ENCODE measurements around the gene SLC39A11.
"Not testable (repeated sequence)": the region's sequence is repeated elsewhere in the genome, so short reads cannot be mapped to it uniquely, and the experiment has no call there.

SLC39A11 gene

DNA sequence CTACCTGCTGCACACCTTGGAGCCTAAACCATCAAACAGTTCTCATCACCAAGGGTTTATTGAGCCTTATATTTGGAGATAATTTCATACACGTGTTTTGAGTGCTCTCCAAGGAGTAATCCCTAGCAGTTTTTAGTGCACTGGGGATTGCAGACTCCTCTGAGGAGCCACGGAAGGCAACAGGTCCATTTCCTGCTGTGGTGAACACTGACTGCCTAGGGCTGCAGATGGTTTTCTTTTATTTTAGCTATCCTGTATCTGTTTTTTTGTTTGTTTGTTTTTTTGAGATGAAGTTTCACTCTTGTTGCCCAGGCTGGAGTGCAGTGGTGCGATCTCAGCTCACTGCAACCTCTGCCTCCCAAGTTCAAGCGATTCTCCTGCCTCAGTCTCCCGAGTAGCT is 93.0 kb downstream of the SLC39A11 start:
- not testable (repeated sequence) for DNase-seq

- DNase-seq: peak; percentile 67
These were observed 94.1 kb downstream of the SLC39A11 start for GRCh38 chr17:72998343-72998742.

- DNase-seq: no peak
These were observed 94.9 kb downstream of the SLC39A11 start for GRCh38 chr17:72997559-72997958.

GRCh38 chr17:72996791-72997190 is 95.7 kb downstream of the SLC39A11 start:
- no peak for DNase-seq

GRCh38 chr17:72995008-72995656 is 97.4 kb downstream of the SLC39A11 start:
- DNase-seq: no peak

DNA sequence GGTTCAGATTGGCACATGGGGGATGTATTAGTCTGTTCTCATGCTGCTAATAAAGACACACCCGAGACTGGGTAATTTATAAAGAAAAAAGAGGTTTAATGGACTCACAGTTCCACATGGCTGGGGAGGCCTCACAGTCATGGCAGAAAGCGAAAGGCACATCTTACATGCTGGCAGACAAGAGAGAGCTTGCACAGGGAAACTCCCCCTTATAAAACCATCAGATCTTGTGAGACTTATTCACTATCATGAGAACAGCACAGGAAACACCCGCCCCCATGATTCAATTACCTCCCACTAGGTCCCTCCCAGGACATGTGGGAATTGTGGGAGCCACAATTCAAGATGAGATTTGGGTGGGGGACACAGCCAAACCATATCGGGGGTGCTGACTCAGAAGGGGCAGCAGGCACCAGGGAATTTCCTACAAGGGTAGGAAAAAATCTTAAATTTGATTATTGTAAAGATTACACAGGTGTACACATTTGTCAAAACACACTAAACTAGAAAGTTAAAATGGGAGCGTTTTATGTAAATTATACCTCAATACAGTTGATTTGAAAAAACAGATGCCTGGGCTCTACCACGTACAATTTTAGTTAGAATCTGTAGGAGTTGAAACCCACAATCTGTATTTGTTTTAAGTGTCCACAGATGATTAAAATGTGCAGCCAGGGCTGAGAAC is 99.6 kb downstream of the SLC39A11 start:
- DNase-seq: not testable (repeated sequence)

DNA sequence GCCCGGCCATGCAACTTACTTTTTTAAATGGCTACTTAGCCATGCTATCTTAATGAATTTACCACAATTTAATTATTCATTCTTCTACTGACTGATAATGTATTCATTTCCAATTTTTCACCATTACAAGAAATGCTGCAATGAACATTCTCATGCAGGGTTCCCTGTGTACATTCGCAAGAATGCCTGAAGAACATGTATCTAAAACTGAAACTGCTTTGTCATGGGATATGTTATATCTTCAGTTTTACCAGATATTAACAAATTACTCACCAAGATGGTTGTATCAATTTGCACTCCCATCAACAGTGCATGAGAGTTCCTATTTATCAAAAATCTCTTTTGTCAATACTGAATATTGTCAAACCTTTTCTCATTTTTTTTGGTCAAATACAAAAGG is 100.8 kb downstream of the SLC39A11 start:
- no peak for DNase-seq

DNA sequence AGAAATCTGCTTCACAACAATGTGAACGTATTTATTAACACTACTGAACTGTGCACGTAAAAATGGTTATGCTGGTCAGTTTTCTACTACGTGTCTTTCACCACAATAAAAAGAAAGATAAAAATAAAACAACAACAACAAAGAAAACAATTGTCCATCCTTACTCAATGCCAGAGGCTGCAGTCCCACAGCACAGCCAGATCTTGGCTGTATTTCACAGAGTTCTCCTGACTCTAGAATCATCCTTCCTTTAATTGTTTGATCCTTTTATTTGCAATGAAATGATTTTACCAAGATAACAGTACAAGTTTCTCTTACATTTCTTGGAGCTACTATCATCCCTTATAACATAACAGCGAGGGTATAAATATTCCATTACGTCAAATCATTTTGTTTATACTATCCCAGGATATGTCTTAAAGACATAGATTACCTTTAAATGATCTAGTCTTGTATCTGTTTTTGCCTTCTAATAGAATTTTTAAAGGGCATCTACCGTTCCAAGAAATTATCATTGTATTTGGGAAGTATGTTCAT is 103.3 kb downstream of the SLC39A11 start:
- DNase-seq: no peak

- no peak for DNase-seq
These were observed 104.0 kb downstream of the SLC39A11 start for GRCh38 chr17:72988451-72988850.

DNA sequence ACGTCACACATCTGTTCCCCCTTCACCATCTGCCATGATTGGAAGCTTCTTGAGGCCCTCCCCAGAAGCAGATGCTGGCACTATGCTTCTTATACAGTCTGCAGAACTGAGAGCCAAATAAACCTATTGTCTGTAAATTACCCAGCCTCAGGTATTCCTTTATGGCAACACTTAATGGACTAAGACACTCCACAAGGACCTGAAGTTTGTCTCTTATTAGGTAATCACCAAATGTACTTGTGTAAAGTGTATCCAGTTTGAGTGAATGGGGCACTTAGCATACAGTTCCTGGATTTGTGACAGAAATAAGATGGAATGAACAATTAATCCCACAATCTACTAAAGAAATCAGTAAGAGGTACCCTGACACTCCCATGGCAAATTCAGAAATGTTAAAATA is 105.3 kb downstream of the SLC39A11 start:
- DNase-seq: no peak

- DNase-seq: peak; percentile 61
These were observed 106.4 kb downstream of the SLC39A11 start for GRCh38 chr17:72985882-72986720.

DNA sequence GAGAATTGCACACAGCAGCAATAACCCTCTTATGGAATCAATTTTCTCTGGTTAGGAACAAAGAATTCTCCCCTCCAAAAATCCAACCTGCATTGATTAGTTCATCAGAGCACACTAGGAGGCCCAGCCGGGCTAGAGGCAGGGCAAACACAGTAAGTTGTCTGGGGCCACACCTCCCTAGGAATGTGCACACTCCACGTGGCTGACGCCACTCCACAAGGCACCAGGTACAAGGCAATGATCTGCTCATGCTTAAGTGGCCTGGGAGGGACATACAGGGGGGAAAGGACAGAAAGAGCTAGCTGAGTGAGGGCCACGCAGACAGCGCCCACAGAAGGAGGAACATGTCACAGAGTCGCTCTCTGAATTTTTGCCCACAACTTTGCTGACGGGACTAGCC is 107.6 kb downstream of the SLC39A11 start:
- DNase-seq: no peak

GRCh38 chr17:72984145-72984925 is 108.2 kb downstream of the SLC39A11 start:
- DNase-seq: no peak

DNA sequence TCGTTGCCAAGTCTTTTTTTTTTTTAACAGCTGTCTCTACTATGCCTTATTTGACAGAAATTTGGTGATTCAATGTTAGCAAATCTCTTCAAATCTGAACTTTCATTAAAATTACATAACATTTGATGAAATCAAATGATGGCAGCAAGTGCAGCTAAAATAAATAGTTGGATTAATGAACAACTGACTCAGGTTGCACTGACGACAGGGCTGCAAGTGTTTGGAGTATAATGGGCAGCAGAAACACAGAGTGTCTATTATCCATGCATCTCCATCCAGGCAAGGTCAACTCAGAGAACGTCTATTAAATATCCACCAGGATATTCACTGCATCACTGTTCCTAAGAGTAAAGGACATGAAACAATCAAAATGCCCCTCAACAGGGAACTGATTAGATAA is 109.8 kb downstream of the SLC39A11 start:
- DNase-seq: no peak

DNA sequence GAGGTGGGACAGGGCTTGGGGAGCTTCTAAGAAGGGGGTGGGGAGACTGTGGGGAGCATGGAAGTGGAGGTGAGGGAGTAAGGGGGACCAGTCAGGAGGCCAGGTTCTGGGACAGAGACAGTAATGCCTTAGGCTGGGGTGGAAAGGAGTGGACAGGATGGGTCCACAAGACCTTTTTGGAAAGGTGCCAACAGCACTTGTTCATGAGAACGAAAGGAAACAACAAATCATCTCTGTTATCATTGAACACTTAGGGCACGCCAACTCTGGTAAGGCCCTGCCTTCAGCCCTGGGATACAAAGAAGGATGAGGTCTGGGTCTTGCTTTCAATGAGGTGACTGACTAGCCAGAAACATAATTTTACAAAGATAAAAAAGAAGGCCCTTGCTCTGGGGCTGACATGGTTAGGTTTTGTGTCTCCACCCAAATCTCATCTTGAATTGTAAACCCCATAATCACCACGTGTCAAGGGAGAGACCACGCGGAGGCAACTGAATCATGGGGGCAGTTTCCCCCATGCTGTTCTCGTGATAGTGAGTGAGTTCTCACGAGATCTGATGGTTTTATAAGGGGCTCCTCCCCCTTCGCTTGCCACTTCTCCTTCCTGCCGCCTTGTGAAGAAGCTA is 113.8 kb downstream of the SLC39A11 start:
- no peak for DNase-seq

- DNase-seq: no peak
These were observed 114.6 kb downstream of the SLC39A11 start for GRCh38 chr17:72977771-72978417.

GRCh38 chr17:72976971-72977770 is 115.3 kb downstream of the SLC39A11 start:
- DNase-seq: no peak

GRCh38 chr17:72975509-72975908 is 117.0 kb downstream of the SLC39A11 start:
- DNase-seq: no peak

DNA sequence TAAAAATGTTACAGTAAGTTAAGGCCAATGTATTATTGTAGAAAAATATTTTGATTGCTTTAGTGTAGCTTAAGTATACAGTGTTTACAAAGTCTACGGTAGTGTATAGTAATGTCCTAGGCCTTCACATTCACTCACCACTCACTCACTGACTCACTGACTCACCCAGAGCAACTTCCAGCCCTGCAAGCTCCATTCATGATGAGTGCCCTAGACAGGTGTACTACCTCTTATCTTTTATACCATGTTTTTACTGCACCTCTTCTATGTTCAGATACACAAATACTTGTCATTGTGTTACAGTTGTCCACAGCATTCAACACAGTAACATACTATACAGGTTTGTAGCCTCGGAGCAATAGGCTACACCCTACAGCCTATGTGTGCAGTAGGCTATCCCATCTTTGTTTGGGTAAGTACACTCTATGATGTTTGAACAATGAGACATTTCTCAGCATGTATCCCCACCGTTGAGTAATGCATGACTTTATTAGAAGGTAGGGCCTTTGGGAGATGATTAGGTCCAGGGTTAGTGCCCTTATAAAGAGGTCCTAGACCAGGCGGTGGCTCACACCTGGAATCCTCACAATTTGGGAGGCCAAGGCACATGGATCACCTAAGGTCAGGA is 117.8 kb downstream of the SLC39A11 start:
- DNase-seq: no peak

DNA sequence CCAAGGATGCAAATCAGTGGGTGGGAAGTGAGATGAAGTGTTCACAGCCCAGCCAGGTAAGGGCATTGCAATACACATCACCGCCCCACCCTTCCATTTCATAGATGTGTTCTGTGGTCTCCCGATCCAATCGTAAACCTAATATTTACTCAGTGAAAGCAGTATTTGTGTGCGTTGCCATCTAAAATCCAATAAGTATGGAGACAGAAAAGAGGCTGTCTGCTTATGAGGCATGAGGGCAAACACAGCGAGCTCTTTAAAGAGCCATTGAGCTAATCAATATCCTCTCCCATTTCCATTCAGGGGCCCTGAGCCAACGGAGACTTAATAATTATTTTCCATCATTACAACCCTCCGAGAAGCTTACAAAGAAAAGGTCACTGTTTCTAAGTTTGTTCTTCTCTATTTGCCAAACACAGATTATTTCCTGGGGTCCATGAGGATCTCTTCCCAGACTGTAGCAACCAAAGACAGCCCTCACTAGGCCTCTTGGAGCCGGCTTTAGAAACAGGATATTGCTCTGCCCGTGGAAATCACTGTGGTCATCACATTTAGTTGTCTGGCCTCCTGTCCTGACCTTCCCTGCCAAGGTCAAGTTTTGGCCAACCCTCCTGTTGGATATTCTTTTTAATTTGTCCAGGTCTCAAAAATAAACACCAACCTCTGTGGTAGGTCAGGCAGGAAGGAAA is 120.1 kb downstream of the SLC39A11 start:
- no peak for DNase-seq

Data from COR-L47 (cell line).